Transverse colon (tissue), 4 donors: Measurements from ENCODE around the gene KLHL21. TPM values are rescaled to one million over a fixed set of nuclear protein-coding genes. Genes with fewer than 3 reads are reported as not detected.

ENCODE experiments used
- DNase-seq: peaks from one replicate; pipeline ENCODE4 v3.0.0-alpha.2; 2019
- H3K27ac ChIP-seq, 4 donors: fragments of 200-600 bp; sonication (generic); 2 replicates each; pipeline ENCODE4 v1.5.1; 2016 to 2018; ENCODE audit warnings: inconsistent platforms in 4 of 4
- H3K27me3 ChIP-seq: fragments of 200-600 bp; sonication (generic); 2 replicates; pipeline ENCODE4 v1.5.1; 2017; ENCODE audit warnings: inconsistent platforms
- H3K36me3 ChIP-seq, 4 donors: fragments of 200-600 bp; sonication (generic); 2 replicates each; pipeline ENCODE4 v1.5.1; 2017 to 2019; ENCODE audit warnings: inconsistent platforms in 4 of 4
- H3K4me1 ChIP-seq, 4 donors: fragments of 200-600 bp; sonication (generic); 2 replicates each; pipeline ENCODE4 v1.5.1; 2017 to 2020; ENCODE audit warnings: inconsistent platforms in 4 of 4
- H3K4me3 ChIP-seq, 4 donors: fragments of 200-600 bp; sonication (generic); 1 replicate in 1 of 4; 2 replicates in 3 of 4; pipeline versions ENCODE4 v1.5.1 to v1.6.1; 2017 to 2019; ENCODE audit warnings: inconsistent platforms in 4 of 4
- H3K9me3 ChIP-seq, 2 donors: fragments of 200-600 bp; sonication (generic); 2 replicates each; pipeline ENCODE4 v1.5.1; 2017 to 2019; ENCODE audit warnings: inconsistent platforms in 2 of 2
- EP300 ChIP-seq: sonication (generic); formaldehyde crosslinking; IDR thresholded peaks from one replicate; pipeline ENCODE4 v1.6.1; 2017; ENCODE audit warnings: antibody characterized with exemption, low read depth
- POLR2A ChIP-seq: fragments of 450-650 bp; IDR thresholded peaks from one replicate; pipeline ENCODE4 v1.6.1; 2016; ENCODE audit warnings: antibody characterized with exemption, mild to moderate bottlenecking, moderate library complexity
- POLR2AphosphoS5 ChIP-seq, 3 donors: sonication (generic); formaldehyde crosslinking; IDR thresholded peaks; one replicate each; pipeline ENCODE4 v1.6.1; 2016; ENCODE audit warnings: antibody characterized with exemption in 3 of 3
- WGBS, 2 donors: methylation state at CpG; one replicate each; pipeline ENCODE4 v1.1.5; 2018; ENCODE audit warnings: low coverage in 1 of 2; 5-methylcytosine and 5-hydroxymethylcytosine counted together
- in situ Hi-C, 4 donors: fragments of 200-750 bp; cut with MboI; loops; one replicate each; pipeline versions ENCODE4 v1.15.0 to v1.15.1; 2017; ENCODE audit warnings: low sequenced_read_pairs in 3 of 4, low pct_ligation_motif_present in 1 of 4, low pct_unique_long_range_greater_than_20kb in 1 of 4
- intact Hi-C: fragments of 100-400 bp; cut with DNase I; formaldehyde crosslinking; loops from one replicate; pipeline ENCODE4 v1.15.1; 2023; ENCODE audit warnings: low total_unique reads
- total RNA-seq, 4 donors: library from RNA; depleted of rRNA; stranded (reverse); fragments of >200 nt; gene quantifications; one replicate each; pipeline ENCODE4 v1.1.0, GENCODE V29; 2016
- TF ChIP-seq, protein P1 (sequence below), 5 experiments: fragments of 200-600 bp in 3 of 5; fragments of 450-650 bp in 2 of 5; sonication (generic) in 3 of 5; IDR thresholded peaks; 1 replicate in 2 of 5; 2 replicates in 3 of 5; pipeline ENCODE4 v1.5.1; 2016 to 2017; ENCODE audit warnings: antibody characterized with exemption in 5 of 5, inconsistent platforms in 3 of 5, mild to moderate bottlenecking in 2 of 5, moderate library complexity in 1 of 5

The KLHL21 gene
- total RNA-seq, 4 donors from 2014 or later, result 23.6 to 67.7 (median 36.1) TPM

DNA sequence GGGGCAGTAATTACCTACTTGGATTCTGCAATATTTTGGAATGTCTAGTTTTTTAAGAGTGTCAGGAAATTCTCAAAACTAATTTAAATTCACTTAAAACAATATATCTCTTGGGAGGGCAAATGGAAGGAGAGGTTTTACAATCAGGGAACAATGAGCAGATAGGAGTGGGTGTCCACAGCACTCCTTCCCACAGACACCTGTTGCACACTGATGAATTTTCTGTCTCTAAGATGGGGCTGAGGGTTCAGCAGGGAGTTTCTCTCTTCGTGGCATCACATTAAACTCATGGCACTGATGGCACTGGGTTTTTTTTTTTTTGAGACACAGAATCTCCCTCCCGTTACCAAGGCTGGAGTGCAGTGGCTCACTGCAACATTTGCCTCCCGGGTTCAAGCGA is 16.4 kb upstream of the KLHL21 start:
- no peak for DNase-seq
- no peak overlapping the region for H3K27ac ChIP-seq
- H3K27me3 ChIP-seq, result no peaks in the 10 kb centered on the region
- TF ChIP-seq POLR2A (no peak), EP300 (no peak), POLR2AphosphoS5 (IDR thresholded peaks at IDR 0.05) (no peak)
- TF ChIP-seq, protein P1, sequence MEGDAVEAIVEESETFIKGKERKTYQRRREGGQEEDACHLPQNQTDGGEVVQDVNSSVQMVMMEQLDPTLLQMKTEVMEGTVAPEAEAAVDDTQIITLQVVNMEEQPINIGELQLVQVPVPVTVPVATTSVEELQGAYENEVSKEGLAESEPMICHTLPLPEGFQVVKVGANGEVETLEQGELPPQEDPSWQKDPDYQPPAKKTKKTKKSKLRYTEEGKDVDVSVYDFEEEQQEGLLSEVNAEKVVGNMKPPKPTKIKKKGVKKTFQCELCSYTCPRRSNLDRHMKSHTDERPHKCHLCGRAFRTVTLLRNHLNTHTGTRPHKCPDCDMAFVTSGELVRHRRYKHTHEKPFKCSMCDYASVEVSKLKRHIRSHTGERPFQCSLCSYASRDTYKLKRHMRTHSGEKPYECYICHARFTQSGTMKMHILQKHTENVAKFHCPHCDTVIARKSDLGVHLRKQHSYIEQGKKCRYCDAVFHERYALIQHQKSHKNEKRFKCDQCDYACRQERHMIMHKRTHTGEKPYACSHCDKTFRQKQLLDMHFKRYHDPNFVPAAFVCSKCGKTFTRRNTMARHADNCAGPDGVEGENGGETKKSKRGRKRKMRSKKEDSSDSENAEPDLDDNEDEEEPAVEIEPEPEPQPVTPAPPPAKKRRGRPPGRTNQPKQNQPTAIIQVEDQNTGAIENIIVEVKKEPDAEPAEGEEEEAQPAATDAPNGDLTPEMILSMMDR (IDR thresholded peaks at IDR 0.05), result no peak
- 90 to 100% methylated on average over 4 of the region's 4 CpGs for WGBS, 2 donors
- H3K4me3 ChIP-seq, result no peak overlapping the region
- H3K4me1 ChIP-seq, result peaks cover 0 to 9% (median 7%) of the 10 kb centered on the region in 4 donors
- no peaks in the 10 kb centered on the region for H3K9me3 ChIP-seq
- intact Hi-C loops (no loop called here), in situ Hi-C loops (no loop called here)
- peaks cover 0 to 23% (median 4%) of the 10 kb centered on the region in 4 donors for H3K36me3 ChIP-seq

DNA sequence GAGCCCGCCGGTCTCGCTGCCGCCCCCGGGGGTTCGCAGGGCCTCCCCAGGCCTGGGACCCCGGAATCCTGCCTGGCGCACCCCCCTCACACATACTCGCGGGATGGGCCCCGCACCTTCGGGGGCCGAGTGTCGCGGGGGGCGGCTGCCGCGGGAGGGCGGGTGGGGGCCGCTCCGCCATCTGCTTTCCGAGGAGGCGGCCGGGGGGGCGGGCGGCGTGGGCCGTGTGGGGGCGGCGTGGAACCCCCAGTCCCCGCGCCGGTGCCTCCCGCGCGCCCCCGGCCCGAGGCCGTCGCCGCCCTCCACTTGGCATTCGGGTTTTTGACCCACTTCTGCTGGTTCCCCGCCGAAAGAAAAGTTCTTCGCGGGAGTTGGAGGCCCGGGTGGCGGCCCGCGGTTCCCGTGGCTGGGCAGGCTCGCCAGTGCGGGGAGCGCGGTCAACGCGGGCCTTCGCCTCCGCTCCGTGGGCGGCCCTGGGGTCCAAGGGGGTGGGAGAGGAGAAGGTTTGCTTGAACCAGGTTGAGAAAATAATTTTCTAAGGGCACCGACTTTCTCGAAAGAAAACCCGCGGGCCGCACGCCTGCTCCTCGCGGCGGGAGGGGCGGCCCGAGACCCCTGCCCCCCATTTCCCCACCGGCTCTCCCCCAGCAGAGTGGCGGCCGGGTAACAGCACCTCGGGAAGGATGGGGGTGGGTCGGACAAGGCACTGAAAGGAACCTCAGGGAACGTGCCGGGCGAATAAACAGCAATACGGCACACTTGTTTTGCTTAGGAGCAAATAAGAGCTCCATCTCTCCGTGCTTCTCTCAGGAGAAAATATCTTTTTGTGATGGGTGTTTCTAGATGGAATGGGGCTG is 12.5 kb upstream of the KLHL21 start:
- in situ Hi-C loops (no loop called here), intact Hi-C loops (no loop called here)
- TF ChIP-seq, protein P1 (IDR thresholded peaks at IDR 0.05), result no peak
- TF ChIP-seq POLR2A (no peak), EP300 (no peak), POLR2AphosphoS5 (IDR thresholded peaks at IDR 0.05) (no peak)
- peaks cover 6 to 23% (median 20%) of the 10 kb centered on the region in 4 donors for H3K4me1 ChIP-seq
- H3K27ac ChIP-seq, result peak overlapping the region; percentile 94 to 98 (median 96)
- no peaks in the 10 kb centered on the region for H3K9me3 ChIP-seq
- peaks cover 0 to 6% (median 0%) of the 10 kb centered on the region in 4 donors for H3K36me3 ChIP-seq
- H3K27me3 ChIP-seq, result no peaks in the 10 kb centered on the region
- DNase-seq, result no peak
- WGBS, 2 donors, result 6% methylated on average over 25 of the region's 82 CpGs; no CpG with 5 or more reads in 1 of the 2 donors
- H3K4me3 ChIP-seq, result peak overlapping the region; percentile 73 to 99 (median 96)

DNA sequence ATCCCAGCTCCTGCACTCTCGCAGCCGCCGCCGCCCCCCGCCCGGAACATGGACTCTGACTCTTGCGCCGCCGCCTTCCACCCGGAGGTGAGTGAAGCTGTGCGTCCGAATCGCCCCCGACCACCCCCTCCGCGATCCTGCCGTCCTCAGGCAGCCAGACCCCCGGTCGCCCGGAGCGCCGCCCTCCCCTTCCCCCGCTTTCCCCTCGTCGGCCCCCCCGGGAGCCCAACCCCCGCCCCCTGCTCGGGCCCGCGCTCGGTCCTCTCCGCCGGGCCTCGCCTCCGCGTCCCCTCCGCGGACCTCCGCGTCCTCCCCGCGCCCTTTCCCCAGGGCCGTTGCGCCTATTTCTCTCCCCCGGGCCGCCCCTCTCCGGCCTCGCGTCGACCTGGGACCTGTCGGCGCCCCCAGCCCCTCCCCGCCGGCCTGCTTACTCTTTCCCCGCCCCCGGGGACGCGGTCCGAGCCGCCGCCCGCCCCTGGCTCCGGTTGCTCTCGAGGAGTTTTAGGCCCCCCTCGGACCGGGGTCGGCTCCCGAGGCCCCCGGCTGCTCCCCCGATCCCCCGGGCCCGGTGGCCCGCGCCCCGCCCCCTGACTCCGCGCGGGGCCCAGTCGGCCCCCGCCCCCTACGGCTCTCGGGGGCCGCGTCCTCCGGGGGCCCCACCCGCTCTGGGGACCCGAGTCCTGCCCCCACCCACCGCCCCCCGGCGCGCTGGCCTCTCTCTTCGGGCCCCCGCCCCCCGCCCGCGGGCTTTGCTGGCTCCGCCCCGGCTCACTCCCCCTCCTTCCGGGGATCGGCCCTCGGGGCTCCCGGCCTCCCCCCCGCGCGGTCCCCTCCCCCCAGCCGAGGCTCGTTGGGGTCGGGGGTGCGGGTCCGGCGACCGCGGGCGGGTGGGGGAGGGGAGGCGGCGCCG is 11.6 kb upstream of the KLHL21 start:
- H3K9me3 ChIP-seq, result no peaks in the 10 kb centered on the region
- in situ Hi-C loops (no loop called here), intact Hi-C loops (no loop called here)
- TF ChIP-seq EP300 (no peak), POLR2AphosphoS5 (IDR thresholded peaks at IDR 0.05) (no peak), POLR2A (no peak)
- TF ChIP-seq, protein P1 (IDR thresholded peaks at IDR 0.05), result no peak
- WGBS, 2 donors, result 2% methylated on average over 16 of the region's 117 CpGs; no CpG with 5 or more reads in 1 of the 2 donors
- no peaks in the 10 kb centered on the region for H3K27me3 ChIP-seq
- DNase-seq, result peak; percentile 64
- peak overlapping the region; percentile 94 to 98 (median 96) for H3K27ac ChIP-seq
- H3K4me1 ChIP-seq, result peaks cover 11 to 26% (median 22%) of the 10 kb centered on the region in 4 donors
- no peaks in the 10 kb centered on the region for H3K36me3 ChIP-seq
- peak overlapping the region; percentile 73 to 99 (median 96) for H3K4me3 ChIP-seq
